SJSA1 (cell line): Measurements from ENCODE around the gene BATF. TPM values are rescaled to one million over a fixed set of nuclear protein-coding genes. Genes with fewer than 3 reads are reported as not detected.

Source experiments
- DNase-seq, 2 experiments: peaks; one replicate each; pipeline ENCODE4 v3.0.0-alpha.2; 2015 to 2020; ENCODE audit warnings: low spot score in 2 of 2, low read depth in 1 of 2
- H3K27ac ChIP-seq: fragments of 250-450 bp; sonication (Bioruptor Pico); 2 replicates; pipeline ENCODE4 v1.5.1; 2020; ENCODE audit warnings: mild to moderate bottlenecking, moderate library complexity
- H3K27me3 ChIP-seq: fragments of 250-450 bp; sonication (Bioruptor Pico); replicated peaks from 2 replicates; pipeline ENCODE4 v1.5.1; 2020; ENCODE audit warnings: mild to moderate bottlenecking, moderate library complexity
- H3K36me3 ChIP-seq: fragments of 250-450 bp; sonication (Bioruptor Pico); 2 replicates; pipeline ENCODE4 v1.5.1; 2020; ENCODE audit warnings: mild to moderate bottlenecking
- H3K4me1 ChIP-seq: fragments of 250-450 bp; sonication (Bioruptor Pico); replicated peaks from 2 replicates; pipeline ENCODE4 v1.6.1; 2021; ENCODE audit warnings: mild to moderate bottlenecking
- H3K4me3 ChIP-seq: fragments of 250-450 bp; sonication (Bioruptor Pico); 2 replicates; pipeline ENCODE4 v1.5.1; 2020; ENCODE audit warnings: mild to moderate bottlenecking
- H3K9me3 ChIP-seq: fragments of 250-450 bp; sonication (Bioruptor Pico); replicated peaks from 2 replicates; pipeline ENCODE4 v1.5.1; 2020; ENCODE audit warnings: mild to moderate bottlenecking
- total RNA-seq: library from RNA; depleted of rRNA; stranded (reverse); fragments of >200 nt; shearing (Covaris generic); gene quantifications from 2 replicates; pipeline ENCODE4 v1.2.3, GENCODE V29; 2014

BATF gene
- total RNA-seq, 1 experiment from 2014 or later: not detected

DNA sequence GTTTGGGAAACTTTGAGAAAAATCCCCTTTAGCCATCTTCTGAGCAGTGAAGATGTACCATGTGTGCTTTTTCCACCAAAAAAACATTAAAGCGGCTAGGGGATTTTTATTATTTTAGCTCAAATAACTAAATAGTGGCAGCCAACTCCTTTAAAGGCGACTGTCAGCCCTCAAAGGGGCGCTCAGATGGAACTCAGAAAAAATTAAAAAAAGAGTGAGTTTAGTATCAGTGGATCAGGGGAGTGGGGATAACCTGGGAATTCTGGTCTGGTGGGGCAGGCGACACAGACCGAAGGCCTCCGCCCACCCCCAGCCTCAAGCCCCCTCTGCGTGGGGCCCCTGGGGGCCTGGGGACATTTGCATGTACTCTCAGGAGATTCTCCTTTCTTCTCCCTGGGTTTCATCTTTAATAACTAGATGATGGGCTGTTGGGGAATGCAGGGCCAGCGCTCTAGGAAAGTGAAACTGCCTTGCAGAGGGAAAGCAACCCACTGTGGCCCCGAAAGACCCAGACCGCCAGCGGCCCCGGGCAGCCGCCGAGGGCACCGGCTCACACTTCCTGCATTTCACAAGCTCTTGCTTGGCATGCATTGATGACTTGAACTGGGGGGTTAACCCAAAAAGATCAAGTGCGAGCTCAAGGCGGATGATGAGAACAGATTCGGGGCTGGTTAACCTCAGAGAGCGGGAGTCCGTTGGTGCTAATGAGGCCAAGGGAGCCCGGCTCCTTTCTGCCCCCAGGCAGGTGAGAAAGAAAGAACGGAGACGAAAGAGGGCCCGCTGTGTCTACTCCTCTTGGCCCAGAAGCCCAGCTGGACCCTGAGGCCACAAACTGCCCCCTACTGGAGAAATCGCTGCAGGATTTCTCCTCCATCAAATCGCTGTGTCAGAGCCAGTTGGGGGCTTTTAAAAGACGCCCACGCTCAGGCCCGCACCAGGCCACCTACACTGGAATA is 7.3 kb upstream of the BATF start:
- Histone ChIP-seq H3K4me1 (no peaks in the 10 kb centered on the region), H3K27ac (no peak overlapping the region), H3K36me3 (no peaks in the 10 kb centered on the region), H3K27me3 (no peaks in the 10 kb centered on the region), H3K9me3 (no peaks in the 10 kb centered on the region), H3K4me3 (no peak overlapping the region)
- DNase-seq: no peak

DNA sequence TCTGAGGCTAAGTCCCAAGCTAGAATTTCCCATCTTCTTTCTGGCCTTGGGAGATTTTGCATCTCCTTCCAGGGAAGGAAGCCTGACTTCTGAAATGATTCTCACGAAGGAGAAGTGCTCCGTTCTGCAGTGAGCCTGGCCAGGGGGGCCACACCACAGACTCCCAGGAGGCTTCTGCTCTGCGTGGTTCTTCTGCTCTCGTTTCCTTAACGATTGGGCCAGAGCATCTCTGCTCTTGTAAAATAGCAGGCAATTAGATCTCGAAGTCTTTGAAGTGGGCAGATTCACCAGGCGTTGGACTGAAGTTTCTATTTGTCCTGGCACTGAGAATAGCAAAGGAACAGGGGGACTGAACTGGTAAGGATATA is 6.7 kb upstream of the BATF start:
- no peaks in the 10 kb centered on the region for H3K9me3 ChIP-seq
- DNase-seq: no peak
- H3K27ac ChIP-seq: no peak overlapping the region
- H3K27me3 ChIP-seq: no peaks in the 10 kb centered on the region
- no peaks in the 10 kb centered on the region for H3K36me3 ChIP-seq
- H3K4me3 ChIP-seq: no peak overlapping the region
- H3K4me1 ChIP-seq: no peaks in the 10 kb centered on the region

DNA sequence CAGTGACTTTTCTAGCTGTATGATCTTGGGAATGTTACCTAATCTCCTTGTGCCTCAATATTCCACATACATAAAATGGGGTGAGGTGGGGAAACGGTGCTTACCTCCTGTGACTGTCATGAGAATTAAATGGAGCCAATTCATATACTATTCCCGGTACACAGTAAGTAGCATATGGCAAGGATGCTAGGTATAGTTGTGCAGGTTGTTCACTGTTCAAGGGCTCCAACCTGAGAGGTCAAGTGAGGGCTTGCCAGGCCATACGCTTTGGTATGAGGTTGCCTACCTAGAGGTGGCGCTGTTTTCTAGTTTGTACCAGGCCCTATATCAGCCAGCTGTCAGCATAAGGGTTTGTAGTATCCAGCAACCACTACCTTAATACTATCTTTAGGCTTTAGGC is 3.6 kb upstream of the BATF start:
- 0 out of 2 replicates have a peak, but pooled peaks cover under 1% of the 10 kb centered on the region for H3K4me1 ChIP-seq
- no peaks in the 10 kb centered on the region for H3K9me3 ChIP-seq
- no peak overlapping the region for H3K4me3 ChIP-seq
- no peaks in the 10 kb centered on the region for H3K36me3 ChIP-seq
- no peaks in the 10 kb centered on the region for H3K27me3 ChIP-seq
- no peak overlapping the region for H3K27ac ChIP-seq
- no peak for DNase-seq

DNA sequence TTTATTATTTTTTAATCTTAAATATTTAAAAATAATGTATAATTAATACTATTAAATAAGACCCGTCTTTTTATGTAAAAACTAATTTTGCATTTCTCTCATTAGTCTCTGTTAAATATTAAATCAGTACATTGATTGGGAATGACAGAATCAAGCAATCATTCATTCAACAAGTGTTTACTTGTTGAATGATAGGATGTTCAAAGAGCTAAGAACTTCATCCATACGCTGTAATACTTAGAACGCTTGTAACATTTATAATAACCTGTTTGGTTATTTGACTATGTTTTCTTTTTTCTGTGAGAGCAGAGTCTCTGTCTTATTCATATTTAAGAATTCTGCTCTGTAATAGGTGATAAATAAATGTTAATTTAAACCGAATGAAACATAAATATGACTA is 2.9 kb upstream of the BATF start:
- no peaks in the 10 kb centered on the region for H3K9me3 ChIP-seq
- no peaks in the 10 kb centered on the region for H3K27me3 ChIP-seq
- 0 out of 2 replicates have a peak, but pooled peaks cover 4% of the 10 kb centered on the region for H3K4me1 ChIP-seq
- H3K36me3 ChIP-seq: no peaks in the 10 kb centered on the region
- H3K4me3 ChIP-seq: no peak overlapping the region
- H3K27ac ChIP-seq: no peak overlapping the region
- no peak for DNase-seq

DNA sequence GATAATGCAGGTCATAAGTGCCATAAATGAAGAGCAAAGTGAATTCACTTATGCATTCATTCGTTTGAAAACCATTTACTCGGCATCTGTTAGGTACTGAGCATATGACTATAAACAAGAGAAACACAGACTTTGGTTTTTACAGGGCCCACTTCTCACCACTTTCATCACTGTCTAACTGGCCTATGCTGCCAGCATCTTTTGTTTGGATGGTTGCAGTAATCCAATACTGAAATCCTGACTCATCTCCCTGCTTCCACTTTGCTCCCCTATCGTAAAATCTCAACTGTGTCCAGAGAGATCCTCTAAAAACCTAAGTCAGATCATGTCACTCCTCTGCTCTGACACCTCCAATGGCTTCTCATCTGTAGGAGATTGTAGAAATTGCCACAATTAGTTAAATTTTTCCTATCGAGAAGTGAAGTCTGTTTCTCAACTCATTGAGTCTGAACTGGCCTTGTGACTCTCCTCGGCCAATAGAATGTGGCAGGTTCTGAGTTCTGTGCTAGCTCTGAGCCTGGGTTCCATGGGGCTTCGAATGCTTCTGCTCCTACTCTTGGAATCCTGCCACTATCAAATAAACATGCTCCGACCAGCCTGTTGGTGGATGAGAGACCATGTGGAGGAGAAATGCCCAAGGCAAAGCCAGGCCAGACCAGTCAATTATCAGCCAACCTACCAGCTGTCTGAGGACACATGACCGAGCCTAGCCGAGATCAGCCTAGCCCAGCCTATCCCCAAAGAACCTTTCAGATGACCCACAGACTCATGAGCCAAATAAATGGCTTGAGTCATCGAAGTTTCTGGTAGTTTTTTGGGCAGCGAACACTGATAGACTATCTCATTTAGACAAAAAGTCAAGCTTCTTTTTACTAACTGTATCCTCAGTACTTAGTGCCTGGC is 2.2 kb upstream of the BATF start:
- no peaks in the 10 kb centered on the region for H3K36me3 ChIP-seq
- no peaks in the 10 kb centered on the region for H3K9me3 ChIP-seq
- no peak overlapping the region for H3K4me3 ChIP-seq
- DNase-seq: no peak
- no peaks in the 10 kb centered on the region for H3K27me3 ChIP-seq
- H3K4me1 ChIP-seq: 0 out of 2 replicates have a peak, but pooled peaks cover 4% of the 10 kb centered on the region
- H3K27ac ChIP-seq: no peak overlapping the region

DNA sequence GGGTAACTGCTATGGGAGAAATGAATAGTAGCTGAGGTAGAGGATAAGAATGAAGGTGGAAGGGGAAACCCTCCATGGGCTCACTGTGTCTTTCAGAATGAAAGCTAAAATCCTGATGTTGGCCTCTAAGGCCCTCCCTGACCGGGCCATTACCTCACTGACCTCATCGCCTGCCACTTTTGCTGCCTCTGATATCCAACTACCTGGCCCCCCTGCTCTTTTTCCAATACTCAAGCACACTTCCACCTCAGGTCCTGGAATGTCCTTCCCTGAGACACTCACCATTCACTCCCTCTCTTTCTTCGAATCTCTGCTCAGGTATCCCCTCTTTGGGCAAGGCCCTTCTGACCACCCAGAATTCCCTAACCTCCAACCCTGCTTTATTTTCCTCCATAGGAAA is 1.4 kb upstream of the BATF start:
- no peaks in the 10 kb centered on the region for H3K36me3 ChIP-seq
- no peaks in the 10 kb centered on the region for H3K9me3 ChIP-seq
- H3K4me3 ChIP-seq: no peak overlapping the region
- no peak for DNase-seq
- 0 out of 2 replicates have a peak, but pooled peaks cover 4% of the 10 kb centered on the region for H3K4me1 ChIP-seq
- no peak overlapping the region for H3K27ac ChIP-seq
- no peaks in the 10 kb centered on the region for H3K27me3 ChIP-seq

DNA sequence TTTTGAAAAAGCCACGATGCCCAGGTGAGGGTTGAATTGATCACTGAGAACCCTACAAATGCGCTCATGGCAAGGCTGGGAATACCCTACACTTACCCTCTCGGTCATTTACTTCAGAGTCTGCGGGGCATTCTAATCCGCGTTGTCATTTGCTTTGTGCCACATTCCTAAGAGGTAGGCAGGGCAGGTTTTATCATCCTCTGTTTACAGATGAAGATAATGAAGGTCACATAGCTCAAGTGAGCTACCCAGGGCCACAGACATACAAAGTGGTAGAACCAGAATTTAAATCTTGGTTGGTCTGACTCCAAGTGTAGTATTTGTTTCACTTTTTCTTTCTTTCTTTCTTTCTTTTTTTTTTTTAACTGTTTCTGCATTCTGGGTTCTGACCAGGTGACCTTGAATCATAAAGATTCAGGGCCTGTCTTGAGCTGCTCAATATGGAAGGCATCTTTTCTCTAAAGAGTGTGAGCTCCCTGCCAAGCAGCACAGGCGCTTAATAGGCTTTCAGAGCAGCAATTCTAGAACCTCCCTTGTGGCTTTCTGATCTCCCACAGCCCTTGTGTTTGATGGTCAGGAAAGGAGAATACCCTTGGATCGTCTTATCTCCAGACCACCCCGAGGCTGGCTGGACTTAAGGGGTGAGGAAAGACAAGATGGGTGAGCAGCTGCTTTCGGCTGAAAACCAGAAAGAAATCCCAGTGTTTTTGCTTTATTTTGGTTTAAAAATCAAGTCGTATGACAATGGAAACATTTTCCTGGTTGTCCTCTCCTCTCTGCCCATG is 662 bp upstream of the BATF start:
- H3K27me3 ChIP-seq: no peaks in the 10 kb centered on the region
- H3K36me3 ChIP-seq: no peaks in the 10 kb centered on the region
- H3K4me3 ChIP-seq: no peak overlapping the region
- H3K27ac ChIP-seq: no peak overlapping the region
- H3K9me3 ChIP-seq: no peaks in the 10 kb centered on the region
- DNase-seq: no peak
- H3K4me1 ChIP-seq: 0 out of 2 replicates have a peak, but pooled peaks cover 4% of the 10 kb centered on the region

DNA sequence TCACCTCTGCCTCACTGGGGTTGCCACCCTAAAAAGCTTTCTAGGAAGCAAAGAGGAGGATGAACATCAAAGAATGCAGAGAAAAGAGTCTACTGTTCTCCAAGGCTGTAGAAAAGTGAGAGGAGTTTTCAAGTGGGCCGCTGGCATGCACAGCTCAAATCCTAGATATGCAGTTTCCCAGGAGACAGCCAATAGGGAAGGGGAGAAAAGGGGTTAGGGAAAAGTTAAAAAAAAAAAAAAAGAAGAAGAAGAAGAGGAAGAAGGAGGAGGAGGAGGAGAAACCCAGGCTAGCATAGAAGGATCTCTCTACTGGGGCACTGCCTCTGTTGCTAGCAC is 682 bp downstream of the BATF start:
- Histone ChIP-seq H3K36me3 (no peaks in the 10 kb centered on the region), H3K4me1 (0 out of 2 replicates have a peak, but pooled peaks cover 4% of the 10 kb centered on the region), H3K27me3 (no peaks in the 10 kb centered on the region), H3K27ac (no peak overlapping the region), H3K9me3 (no peaks in the 10 kb centered on the region), H3K4me3 (no peak overlapping the region)
- DNase-seq: no peak

DNA sequence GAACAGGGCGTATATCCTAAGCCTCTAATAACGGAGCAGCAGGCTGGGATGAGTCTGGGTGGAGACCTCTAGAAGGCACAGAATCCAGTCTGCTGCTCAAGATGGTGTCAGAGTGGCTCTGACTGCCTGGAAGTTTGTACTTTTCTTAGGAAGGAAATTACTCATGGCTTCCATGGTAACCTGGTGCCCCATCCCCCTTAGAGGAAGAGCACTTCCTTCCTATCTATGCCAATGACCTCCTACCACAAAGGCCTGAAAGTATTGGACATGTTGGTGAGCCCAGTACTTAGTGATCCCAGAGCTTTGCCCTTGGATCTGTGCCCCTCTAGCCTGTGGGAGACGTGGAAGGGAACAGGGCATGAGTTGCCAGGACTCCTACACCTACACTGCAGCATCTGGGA is 1.5 kb downstream of the BATF start:
- Histone ChIP-seq H3K4me1 (0 out of 2 replicates have a peak, but pooled peaks cover 4% of the 10 kb centered on the region), H3K9me3 (no peaks in the 10 kb centered on the region), H3K27ac (no peak overlapping the region), H3K4me3 (no peak overlapping the region), H3K27me3 (no peaks in the 10 kb centered on the region), H3K36me3 (no peaks in the 10 kb centered on the region)
- DNase-seq: no peak

DNA sequence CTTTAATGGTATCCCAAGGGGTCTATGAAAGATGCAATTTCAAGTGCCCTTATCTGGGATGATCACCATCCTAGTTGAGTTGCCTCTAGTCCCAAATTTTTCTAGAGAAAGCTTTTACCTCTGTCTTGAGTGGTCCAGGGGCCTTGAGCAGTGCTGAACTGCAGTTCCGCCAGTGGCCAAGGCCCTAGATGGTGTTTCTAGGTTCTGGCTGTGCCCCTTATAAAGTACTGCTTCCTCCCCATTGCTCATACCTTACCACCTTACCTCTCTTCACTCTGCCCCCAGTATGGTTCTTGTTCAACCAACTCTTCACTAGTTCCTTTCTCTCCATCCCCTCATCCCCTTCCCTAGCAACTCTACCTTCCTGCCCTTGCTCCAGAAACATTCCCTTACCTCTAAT is 3.7 kb downstream of the BATF start:
- H3K9me3 ChIP-seq: no peaks in the 10 kb centered on the region
- H3K4me3 ChIP-seq: no peak overlapping the region
- peaks cover 4% of the 10 kb centered on the region for H3K4me1 ChIP-seq
- DNase-seq: no peak
- H3K27ac ChIP-seq: no peak overlapping the region
- H3K36me3 ChIP-seq: no peaks in the 10 kb centered on the region
- no peaks in the 10 kb centered on the region for H3K27me3 ChIP-seq

DNA sequence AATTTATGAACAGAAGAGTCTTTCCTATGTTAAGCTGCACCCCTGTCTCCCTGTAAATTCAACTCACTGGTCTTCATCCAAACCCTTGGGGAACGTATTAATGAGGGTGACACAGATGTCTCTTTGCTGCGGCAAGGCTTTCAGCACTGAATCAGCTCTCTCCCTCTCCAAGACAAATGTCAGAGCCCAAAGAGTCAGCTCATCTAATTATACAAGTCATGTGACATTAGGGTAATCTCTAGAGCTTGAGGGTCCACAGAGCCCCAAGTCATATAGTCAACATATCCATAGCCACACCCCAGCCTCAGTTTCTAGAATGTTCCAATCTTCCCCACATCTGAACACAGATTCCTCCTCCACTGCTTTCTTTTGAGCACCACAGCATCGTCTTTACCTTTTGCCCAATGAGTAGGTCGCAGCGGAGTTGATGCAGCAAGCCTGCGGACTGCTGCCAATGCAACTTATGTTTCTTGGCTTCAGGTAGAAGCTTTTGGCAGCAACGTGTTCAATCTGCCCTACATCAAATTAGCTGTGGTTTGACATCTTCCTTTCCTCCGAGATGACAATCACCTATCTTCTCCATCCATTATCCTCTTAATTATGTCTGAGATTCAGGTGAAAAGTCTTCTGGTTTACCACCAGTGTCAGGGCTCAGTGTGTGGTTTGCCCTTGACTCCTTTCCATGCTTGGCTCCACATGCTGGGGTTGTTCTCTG is 5.3 kb downstream of the BATF start:
- no peaks in the 10 kb centered on the region for H3K36me3 ChIP-seq
- no peak overlapping the region for H3K4me3 ChIP-seq
- no peaks in the 10 kb centered on the region for H3K27me3 ChIP-seq
- no peaks in the 10 kb centered on the region for H3K9me3 ChIP-seq
- no peak overlapping the region for H3K27ac ChIP-seq
- H3K4me1 ChIP-seq: peaks cover 18% of the 10 kb centered on the region
- no peak for DNase-seq

DNA sequence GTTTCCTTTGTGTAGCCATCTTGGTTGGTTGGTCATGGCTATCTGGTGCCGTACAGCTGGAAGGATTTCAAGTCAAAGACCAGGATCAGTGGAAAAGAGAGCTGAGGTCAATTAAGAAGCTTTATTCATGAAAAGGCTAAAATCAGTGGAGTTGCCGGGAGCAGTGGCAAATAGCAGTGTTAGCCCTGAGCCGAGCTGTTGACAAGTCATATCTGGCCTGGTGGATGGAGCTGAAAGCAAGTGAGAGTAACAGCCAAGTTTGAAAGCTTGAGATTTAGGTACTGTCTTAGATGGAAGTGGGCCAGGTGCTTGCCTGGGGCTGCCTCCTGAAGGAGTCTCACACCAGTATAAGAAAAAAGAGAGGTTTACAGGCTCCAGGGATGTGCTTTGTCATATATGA is 9.0 kb downstream of the BATF start:
- Histone ChIP-seq H3K4me1 (peaks cover 30% of the 10 kb centered on the region), H3K27me3 (no peaks in the 10 kb centered on the region), H3K27ac (peak overlapping the region; percentile 44), H3K36me3 (no peaks in the 10 kb centered on the region), H3K4me3 (no peak overlapping the region), H3K9me3 (no peaks in the 10 kb centered on the region)
- DNase-seq: no peak
